Measurements from ENCODE around the gene PTPN4. TPM values are rescaled to one million over a fixed set of nuclear protein-coding genes. Genes with fewer than 3 reads are reported as not detected.

PTPN4 gene
- total RNA-seq, 1 experiment from 2014 or later, result 44.5 TPM

- Histone ChIP-seq H3K27ac (ENCODE audit: low read length) (no peak overlapping the region), H4K20me1 (ENCODE audit: low read length) (no peaks in the 10 kb centered on the region), H2AFZ (ENCODE audit: low read length) (no peak overlapping the region), H3K36me3 (ENCODE audit: low read depth, low read length) (no peaks in the 10 kb centered on the region), H3K79me2 (ENCODE audit: low read length) (no peaks in the 10 kb centered on the region), H3K9me3 (ENCODE audit: low read length) (no peaks in the 10 kb centered on the region), H3K9ac (ENCODE audit: low read length) (no peak overlapping the region), H3K27me3 (ENCODE audit: low read length) (no peaks in the 10 kb centered on the region), H3K4me1 (ENCODE audit: insufficient read depth, low read length) (no peaks in the 10 kb centered on the region), H3K9me2 (replicated peaks; ENCODE audit: low read length) (no peaks in the 10 kb centered on the region), H3F3A (ENCODE audit: low read length, unreplicated experiment) (no peaks in the 10 kb centered on the region), H3K4me3 (ENCODE audit: low read length) (no peak overlapping the region), H3K4me2 (ENCODE audit: low read length) (no peak overlapping the region)
- ATAC-seq, result no peak
- TF ChIP-seq EZH2phosphoT487 (IDR thresholded peaks at IDR 0.05; ENCODE audit: borderline replicate concordance, low read length) (no peak), EZH2 (IDR thresholded peaks at IDR 0.05; ENCODE audit: low read length, unreplicated experiment) (no peak)
- TF ChIP-seq, protein P1, sequence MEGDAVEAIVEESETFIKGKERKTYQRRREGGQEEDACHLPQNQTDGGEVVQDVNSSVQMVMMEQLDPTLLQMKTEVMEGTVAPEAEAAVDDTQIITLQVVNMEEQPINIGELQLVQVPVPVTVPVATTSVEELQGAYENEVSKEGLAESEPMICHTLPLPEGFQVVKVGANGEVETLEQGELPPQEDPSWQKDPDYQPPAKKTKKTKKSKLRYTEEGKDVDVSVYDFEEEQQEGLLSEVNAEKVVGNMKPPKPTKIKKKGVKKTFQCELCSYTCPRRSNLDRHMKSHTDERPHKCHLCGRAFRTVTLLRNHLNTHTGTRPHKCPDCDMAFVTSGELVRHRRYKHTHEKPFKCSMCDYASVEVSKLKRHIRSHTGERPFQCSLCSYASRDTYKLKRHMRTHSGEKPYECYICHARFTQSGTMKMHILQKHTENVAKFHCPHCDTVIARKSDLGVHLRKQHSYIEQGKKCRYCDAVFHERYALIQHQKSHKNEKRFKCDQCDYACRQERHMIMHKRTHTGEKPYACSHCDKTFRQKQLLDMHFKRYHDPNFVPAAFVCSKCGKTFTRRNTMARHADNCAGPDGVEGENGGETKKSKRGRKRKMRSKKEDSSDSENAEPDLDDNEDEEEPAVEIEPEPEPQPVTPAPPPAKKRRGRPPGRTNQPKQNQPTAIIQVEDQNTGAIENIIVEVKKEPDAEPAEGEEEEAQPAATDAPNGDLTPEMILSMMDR (conservative IDR thresholded peaks at IDR 0.05; ENCODE audit: low read depth, low read length), result no peak
- POLR2A ChIA-PET (ENCODE audit: unreplicated experiment), result no interaction called here
- DNase-seq, result no peak
- BruUV-seq (replicated peaks), result no TSS peak
- CTCF ChIA-PET, result no interaction called here
- intact Hi-C loops (cut with micrococcal nuclease), result no loop called here
These were observed 241.7 kb downstream of the PTPN4 start for GRCh38 chr2:120001471-120001870.

- Histone ChIP-seq H4K20me1 (ENCODE audit: low read length) (no peaks in the 10 kb centered on the region), H3K27me3 (ENCODE audit: low read length) (no peaks in the 10 kb centered on the region), H3K9ac (ENCODE audit: low read length) (no peak overlapping the region), H3K4me3 (ENCODE audit: low read length) (no peak overlapping the region), H3F3A (ENCODE audit: low read length, unreplicated experiment) (no peaks in the 10 kb centered on the region), H2AFZ (ENCODE audit: low read length) (no peak overlapping the region), H3K36me3 (ENCODE audit: low read depth, low read length) (no peaks in the 10 kb centered on the region), H3K9me3 (ENCODE audit: low read length) (no peaks in the 10 kb centered on the region), H3K9me2 (replicated peaks; ENCODE audit: low read length) (no peaks in the 10 kb centered on the region), H3K79me2 (ENCODE audit: low read length) (no peaks in the 10 kb centered on the region), H3K4me1 (ENCODE audit: insufficient read depth, low read length) (no peaks in the 10 kb centered on the region), H3K27ac (ENCODE audit: low read length) (no peak overlapping the region), H3K4me2 (ENCODE audit: low read length) (no peak overlapping the region)
- TF ChIP-seq, protein P1 (conservative IDR thresholded peaks at IDR 0.05; ENCODE audit: low read depth, low read length), result no peak
- TF ChIP-seq EZH2 (IDR thresholded peaks at IDR 0.05; ENCODE audit: low read length, unreplicated experiment), result no peak
- intact Hi-C loops (cut with micrococcal nuclease), result no loop called here
- ATAC-seq, result no peak
- BruUV-seq (replicated peaks), result no TSS peak
- POLR2A ChIA-PET (ENCODE audit: unreplicated experiment), result no interaction called here
- DNase-seq, result no peak
- CTCF ChIA-PET, result no interaction called here
These were observed 244.5 kb downstream of the PTPN4 start for GRCh38 chr2:120004254-120004653.

DNA sequence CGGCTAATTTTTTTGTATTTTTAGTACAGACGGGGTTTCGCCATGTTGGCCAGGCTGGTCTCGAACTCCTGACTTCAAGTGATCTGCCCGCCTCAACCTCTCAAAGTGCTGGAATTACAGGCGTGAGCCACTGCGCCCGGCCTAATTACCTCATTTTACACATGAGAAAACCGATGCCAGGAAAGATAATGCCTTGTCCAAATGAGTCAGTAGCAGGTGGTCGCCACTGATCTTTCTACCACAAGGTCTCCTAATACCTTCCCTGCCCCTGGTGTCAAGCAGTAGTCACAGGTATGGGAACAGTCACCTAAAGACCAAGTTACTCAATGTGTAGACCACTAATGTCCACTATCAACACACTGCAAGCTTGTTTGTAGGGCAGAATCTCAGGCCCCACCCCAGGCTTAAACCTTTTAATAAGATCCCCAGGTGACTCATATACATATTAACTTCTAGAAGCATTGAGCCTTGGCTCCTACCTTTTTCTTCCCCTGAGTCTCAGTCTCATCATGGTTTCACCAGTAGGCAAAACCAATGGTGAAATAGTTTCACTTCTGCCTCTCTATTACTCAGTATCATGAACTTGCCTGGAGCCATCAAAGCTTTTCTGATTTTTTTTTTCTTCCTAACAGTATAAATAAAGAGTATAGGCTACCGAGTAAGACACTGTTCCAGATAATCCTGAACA lies 246.3 kb downstream of the PTPN4 start:
- H3K27me3 ChIP-seq (ENCODE audit: low read length), result no peaks in the 10 kb centered on the region
- TF ChIP-seq, protein P1 (conservative IDR thresholded peaks at IDR 0.05; ENCODE audit: low read depth, low read length), result no peak
- TF ChIP-seq EZH2phosphoT487 (IDR thresholded peaks at IDR 0.05; ENCODE audit: borderline replicate concordance, low read length) (no peak), EZH2 (IDR thresholded peaks at IDR 0.05; ENCODE audit: low read length, unreplicated experiment) (no peak)
- no peak overlapping the region for H2AFZ ChIP-seq (ENCODE audit: low read length)
- no peak overlapping the region for H3K4me2 ChIP-seq (ENCODE audit: low read length)
- H3K4me3 ChIP-seq (ENCODE audit: low read length), result no peak overlapping the region
- H4K20me1 ChIP-seq (ENCODE audit: low read length), result no peaks in the 10 kb centered on the region
- no peaks in the 10 kb centered on the region for H3K9me3 ChIP-seq (ENCODE audit: low read length)
- POLR2A ChIA-PET (ENCODE audit: unreplicated experiment), result no interaction called here
- no peak overlapping the region for H3K9ac ChIP-seq (ENCODE audit: low read length)
- no peaks in the 10 kb centered on the region for H3K9me2 ChIP-seq (replicated peaks; ENCODE audit: low read length)
- peak; percentile 40 for DNase-seq
- H3F3A ChIP-seq (ENCODE audit: low read length, unreplicated experiment), result no peaks in the 10 kb centered on the region
- H3K27ac ChIP-seq (ENCODE audit: low read length), result no peak overlapping the region
- no peaks in the 10 kb centered on the region for H3K79me2 ChIP-seq (ENCODE audit: low read length)
- intact Hi-C loops (cut with micrococcal nuclease), result no loop called here
- peak; percentile 48; the same call in 1 of the 2 replicates for ATAC-seq
- no peaks in the 10 kb centered on the region for H3K4me1 ChIP-seq (ENCODE audit: insufficient read depth, low read length)
- CTCF ChIA-PET, result no interaction called here
- BruUV-seq (replicated peaks), result no TSS peak
- no peaks in the 10 kb centered on the region for H3K36me3 ChIP-seq (ENCODE audit: low read depth, low read length)
